Measurements from ENCODE around the gene TPX2. TPM values are rescaled to one million over a fixed set of nuclear protein-coding genes. Genes with fewer than 3 reads are reported as not detected.
A peak's percentile ranks its signal among the peaks of the same experiment; 100 is the strongest.

The TPX2 gene
- polyA plus RNA-seq, 2 of the 4 experiments (the other 2 are of a cell fraction): 92.9 TPM

DNA sequence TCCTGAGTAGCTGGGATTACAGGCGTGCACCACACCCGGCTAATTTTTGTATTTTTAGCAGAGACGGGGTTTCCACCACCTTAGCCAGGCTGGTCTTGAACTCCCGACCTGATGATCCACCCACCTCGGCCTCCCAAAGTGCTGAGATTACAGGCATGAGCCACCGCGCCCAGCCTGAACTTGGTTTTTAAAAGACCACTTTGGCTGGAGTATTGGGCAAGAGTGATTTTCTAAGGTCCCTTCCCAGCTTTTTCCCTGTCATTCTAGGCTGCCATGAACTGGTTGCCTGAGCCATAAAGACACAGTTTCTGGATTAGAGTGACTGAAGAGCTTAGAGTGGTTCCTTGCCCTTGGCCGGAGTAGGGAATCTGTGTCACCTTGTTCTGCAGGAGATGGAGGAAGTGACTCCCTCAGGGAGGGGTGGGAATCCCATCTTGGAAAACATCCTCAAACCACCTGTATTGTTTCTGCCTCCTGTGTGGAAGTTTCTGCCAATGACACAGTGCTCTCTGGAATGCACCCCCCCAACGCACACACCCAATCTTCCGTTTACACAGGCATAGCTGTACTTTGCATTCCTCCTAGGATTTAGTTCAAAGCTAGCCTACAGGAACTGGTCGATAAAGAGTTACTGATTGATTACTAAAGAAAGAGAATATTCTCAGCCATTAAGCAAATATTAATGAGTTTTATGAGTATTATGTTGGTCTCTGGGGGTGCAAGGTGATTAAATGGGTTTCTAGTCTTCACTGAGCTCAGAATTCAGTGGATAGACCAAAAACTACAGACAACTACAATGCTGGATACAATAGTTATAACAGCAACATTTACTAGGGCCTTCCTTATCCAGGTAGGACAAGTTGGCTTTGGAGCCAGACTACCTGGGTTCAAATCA, 34.6 kb upstream of the TPX2 start (continued):
- TF ChIP-seq, protein P1, sequence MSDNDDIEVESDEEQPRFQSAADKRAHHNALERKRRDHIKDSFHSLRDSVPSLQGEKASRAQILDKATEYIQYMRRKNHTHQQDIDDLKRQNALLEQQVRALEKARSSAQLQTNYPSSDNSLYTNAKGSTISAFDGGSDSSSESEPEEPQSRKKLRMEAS (IDR thresholded peaks at IDR 0.05): peak; percentile 85
- TF ChIP-seq, protein P2, sequence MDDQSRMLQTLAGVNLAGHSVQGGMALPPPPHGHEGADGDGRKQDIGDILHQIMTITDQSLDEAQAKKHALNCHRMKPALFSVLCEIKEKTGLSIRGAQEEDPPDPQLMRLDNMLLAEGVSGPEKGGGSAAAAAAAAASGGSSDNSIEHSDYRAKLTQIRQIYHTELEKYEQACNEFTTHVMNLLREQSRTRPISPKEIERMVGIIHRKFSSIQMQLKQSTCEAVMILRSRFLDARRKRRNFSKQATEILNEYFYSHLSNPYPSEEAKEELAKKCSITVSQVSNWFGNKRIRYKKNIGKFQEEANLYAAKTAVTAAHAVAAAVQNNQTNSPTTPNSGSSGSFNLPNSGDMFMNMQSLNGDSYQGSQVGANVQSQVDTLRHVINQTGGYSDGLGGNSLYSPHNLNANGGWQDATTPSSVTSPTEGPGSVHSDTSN (IDR thresholded peaks at IDR 0.05): peak; percentile 64; the same call in 1 of the 2 replicates
- TF ChIP-seq ZFP36 (IDR thresholded peaks at IDR 0.05; ENCODE audit: borderline replicate concordance, partially characterized antibody) (no peak), MAZ (IDR thresholded peaks at IDR 0.05; ENCODE audit: borderline replicate concordance, low read depth, low read length) (no peak), MYC (IDR thresholded peaks at IDR 0.05; ENCODE audit: borderline replicate concordance, low read length) (no peak), KDM5A (IDR thresholded peaks at IDR 0.05) (no peak), NFE2L2 (conservative IDR thresholded peaks at IDR 0.05; ENCODE audit: low read length) (no peak), FOSB (CRISPR knock-in tag; IDR thresholded peaks at IDR 0.05) (peak; percentile 67; the same call in 1 of the 2 replicates), PHF8 (IDR thresholded peaks at IDR 0.05; ENCODE audit: borderline replicate concordance, low read depth) (no peak), TP53 (CRISPR knock-in tag; IDR thresholded peaks at IDR 0.05) (0 out of 2 replicates have a peak, but pooled peaks have one; percentile 24), RARB (CRISPR knock-in tag; IDR thresholded peaks at IDR 0.05) (no peak; the same call in 1 of the 2 replicates), FOSL2 (IDR thresholded peaks at IDR 0.05) (peak; percentile 71), FOSL2 (CRISPR knock-in tag; IDR thresholded peaks at IDR 0.05) (peak; percentile 82), HOXB5 (CRISPR knock-in tag; IDR thresholded peaks at IDR 0.05) (no peak; the same call in 1 of the 2 replicates), NPAS2 (CRISPR knock-in tag; IDR thresholded peaks at IDR 0.05; ENCODE audit: borderline replicate concordance) (no peak), CBX8 (IDR thresholded peaks at IDR 0.05) (no peak), POLR2AphosphoS2 (conservative IDR thresholded peaks at IDR 0.05; ENCODE audit: low read length) (no peak), MAFK (IDR thresholded peaks at IDR 0.05; ENCODE audit: partially characterized antibody) (peak; percentile 4), RCOR1 (IDR thresholded peaks at IDR 0.05; ENCODE audit: low read depth, low read length) (no peak), GATA3 (IDR thresholded peaks at IDR 0.05; ENCODE audit: borderline replicate concordance) (peak; percentile 97), SREBF2 (IDR thresholded peaks at IDR 0.05) (no peak), POLR2A (IDR thresholded peaks at IDR 0.05; ENCODE audit: low read length) (no peak), RAD21 (conservative IDR thresholded peaks at IDR 0.05 in 1 of 2, IDR thresholded peaks at IDR 0.05 in 1 of 2) (peak; percentile 16 to 36; a peak in 2 of 5 replicates), HEYL (CRISPR knock-in tag; IDR thresholded peaks at IDR 0.05) (no peak), TFCP2L1 (CRISPR knock-in tag; IDR thresholded peaks at IDR 0.05) (peak; percentile 51; the same call in 1 of the 2 replicates), CEBPB (IDR thresholded peaks at IDR 0.05) (peak; percentile 42 to 52), SMC3 (IDR thresholded peaks at IDR 0.05) (peak; percentile 39; the same call in 1 of the 3 replicates), NR3C1 (IDR thresholded peaks at IDR 0.05) (no peak), RNF2 (IDR thresholded peaks at IDR 0.05; ENCODE audit: borderline replicate concordance, low read depth) (no peak), CHD2 (IDR thresholded peaks at IDR 0.05; ENCODE audit: low read length, partially characterized antibody) (no peak), ZNF302 (CRISPR knock-in tag; IDR thresholded peaks at IDR 0.05) (peak; percentile 7), JUN (IDR thresholded peaks at IDR 0.05) (peak; percentile 98 to 99)
- TF ChIP-seq, protein P3, sequence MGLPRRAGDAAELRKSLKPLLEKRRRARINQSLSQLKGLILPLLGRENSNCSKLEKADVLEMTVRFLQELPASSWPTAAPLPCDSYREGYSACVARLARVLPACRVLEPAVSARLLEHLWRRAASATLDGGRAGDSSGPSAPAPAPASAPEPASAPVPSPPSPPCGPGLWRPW (IDR thresholded peaks at IDR 0.05): 0 out of 2 replicates have a peak, but pooled peaks have one; percentile 33
- TF ChIP-seq, protein P4, sequence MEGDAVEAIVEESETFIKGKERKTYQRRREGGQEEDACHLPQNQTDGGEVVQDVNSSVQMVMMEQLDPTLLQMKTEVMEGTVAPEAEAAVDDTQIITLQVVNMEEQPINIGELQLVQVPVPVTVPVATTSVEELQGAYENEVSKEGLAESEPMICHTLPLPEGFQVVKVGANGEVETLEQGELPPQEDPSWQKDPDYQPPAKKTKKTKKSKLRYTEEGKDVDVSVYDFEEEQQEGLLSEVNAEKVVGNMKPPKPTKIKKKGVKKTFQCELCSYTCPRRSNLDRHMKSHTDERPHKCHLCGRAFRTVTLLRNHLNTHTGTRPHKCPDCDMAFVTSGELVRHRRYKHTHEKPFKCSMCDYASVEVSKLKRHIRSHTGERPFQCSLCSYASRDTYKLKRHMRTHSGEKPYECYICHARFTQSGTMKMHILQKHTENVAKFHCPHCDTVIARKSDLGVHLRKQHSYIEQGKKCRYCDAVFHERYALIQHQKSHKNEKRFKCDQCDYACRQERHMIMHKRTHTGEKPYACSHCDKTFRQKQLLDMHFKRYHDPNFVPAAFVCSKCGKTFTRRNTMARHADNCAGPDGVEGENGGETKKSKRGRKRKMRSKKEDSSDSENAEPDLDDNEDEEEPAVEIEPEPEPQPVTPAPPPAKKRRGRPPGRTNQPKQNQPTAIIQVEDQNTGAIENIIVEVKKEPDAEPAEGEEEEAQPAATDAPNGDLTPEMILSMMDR (IDR thresholded peaks at IDR 0.05): no peak
- TF ChIP-seq, protein P5, sequence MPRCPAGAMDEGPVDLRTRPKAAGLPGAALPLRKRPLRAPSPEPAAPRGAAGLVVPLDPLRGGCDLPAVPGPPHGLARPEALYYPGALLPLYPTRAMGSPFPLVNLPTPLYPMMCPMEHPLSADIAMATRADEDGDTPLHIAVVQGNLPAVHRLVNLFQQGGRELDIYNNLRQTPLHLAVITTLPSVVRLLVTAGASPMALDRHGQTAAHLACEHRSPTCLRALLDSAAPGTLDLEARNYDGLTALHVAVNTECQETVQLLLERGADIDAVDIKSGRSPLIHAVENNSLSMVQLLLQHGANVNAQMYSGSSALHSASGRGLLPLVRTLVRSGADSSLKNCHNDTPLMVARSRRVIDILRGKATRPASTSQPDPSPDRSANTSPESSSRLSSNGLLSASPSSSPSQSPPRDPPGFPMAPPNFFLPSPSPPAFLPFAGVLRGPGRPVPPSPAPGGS (IDR thresholded peaks at IDR 0.05): peak; percentile 88; the same call in 2 of the 3 replicates
- TF ChIP-seq, protein P6, sequence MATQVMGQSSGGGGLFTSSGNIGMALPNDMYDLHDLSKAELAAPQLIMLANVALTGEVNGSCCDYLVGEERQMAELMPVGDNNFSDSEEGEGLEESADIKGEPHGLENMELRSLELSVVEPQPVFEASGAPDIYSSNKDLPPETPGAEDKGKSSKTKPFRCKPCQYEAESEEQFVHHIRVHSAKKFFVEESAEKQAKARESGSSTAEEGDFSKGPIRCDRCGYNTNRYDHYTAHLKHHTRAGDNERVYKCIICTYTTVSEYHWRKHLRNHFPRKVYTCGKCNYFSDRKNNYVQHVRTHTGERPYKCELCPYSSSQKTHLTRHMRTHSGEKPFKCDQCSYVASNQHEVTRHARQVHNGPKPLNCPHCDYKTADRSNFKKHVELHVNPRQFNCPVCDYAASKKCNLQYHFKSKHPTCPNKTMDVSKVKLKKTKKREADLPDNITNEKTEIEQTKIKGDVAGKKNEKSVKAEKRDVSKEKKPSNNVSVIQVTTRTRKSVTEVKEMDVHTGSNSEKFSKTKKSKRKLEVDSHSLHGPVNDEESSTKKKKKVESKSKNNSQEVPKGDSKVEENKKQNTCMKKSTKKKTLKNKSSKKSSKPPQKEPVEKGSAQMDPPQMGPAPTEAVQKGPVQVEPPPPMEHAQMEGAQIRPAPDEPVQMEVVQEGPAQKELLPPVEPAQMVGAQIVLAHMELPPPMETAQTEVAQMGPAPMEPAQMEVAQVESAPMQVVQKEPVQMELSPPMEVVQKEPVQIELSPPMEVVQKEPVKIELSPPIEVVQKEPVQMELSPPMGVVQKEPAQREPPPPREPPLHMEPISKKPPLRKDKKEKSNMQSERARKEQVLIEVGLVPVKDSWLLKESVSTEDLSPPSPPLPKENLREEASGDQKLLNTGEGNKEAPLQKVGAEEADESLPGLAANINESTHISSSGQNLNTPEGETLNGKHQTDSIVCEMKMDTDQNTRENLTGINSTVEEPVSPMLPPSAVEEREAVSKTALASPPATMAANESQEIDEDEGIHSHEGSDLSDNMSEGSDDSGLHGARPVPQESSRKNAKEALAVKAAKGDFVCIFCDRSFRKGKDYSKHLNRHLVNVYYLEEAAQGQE (IDR thresholded peaks at IDR 0.05): no peak
